Measurements from ENCODE around the gene CLUH. TPM values are rescaled to one million over a fixed set of nuclear protein-coding genes. Genes with fewer than 3 reads are reported as not detected.

The CLUH gene
- polyA plus RNA-seq, 1 of the 3 experiments (the other 2 are of a cell fraction): 32.2 TPM

GRCh38 chr17:2695243-2695960 lies 16.2 kb downstream of the CLUH start:
- Histone ChIP-seq H3K27ac (ENCODE audit: low read depth in 2 of 2, low read length in 1 of 2) (no peak overlapping the region), H3K9me3 (no peaks in the 10 kb centered on the region), H3K4me1 (ENCODE audit: control insufficient read depth in 1 of 2, insufficient read depth in 2 of 2, low read depth in 1 of 2, low read length in 1 of 2) (no peaks in the 10 kb centered on the region), H3K79me2 (ENCODE audit: insufficient read depth) (no peaks in the 10 kb centered on the region), H3K27me3 (ENCODE audit: insufficient read depth) (no peaks in the 10 kb centered on the region), H3K9me2 (no peaks in the 10 kb centered on the region), H3K4me2 (no peak overlapping the region), H3K4me3 (ENCODE audit: low read depth in 2 of 2, low read length in 1 of 2) (no peak overlapping the region), H3K9ac (no peak overlapping the region), H3K36me3 (replicated peaks in 1 of 2; ENCODE audit: control insufficient read depth in 1 of 2, insufficient read depth in 2 of 2, low read length in 1 of 2) (peaks cover 0 to 46% of the 10 kb centered on the region in 2 experiments), H3F3A (replicated peaks; ENCODE audit: insufficient read depth) (no peaks in the 10 kb centered on the region), H4K20me1 (ENCODE audit: insufficient read depth) (no peaks in the 10 kb centered on the region), H2AFZ (ENCODE audit: low read depth) (no peak overlapping the region)
- 90% methylated on average over 13 of the region's 28 CpGs for WGBS (ENCODE audit: low lambda C conversion rate)
- peak; percentile 28 for DNase-seq
- ChIA-PET POLR2A (no interaction called here), CTCF (interaction anchor here (1.2 to 2.7 kb wide), 2 partner anchors 9 to 12 kb away, joined by 3 to 12 read pairs; no protein-coding TSS in a partner anchor)
- no peak for TF ChIP-seq RFX5 (IDR thresholded peaks at IDR 0.05; ENCODE audit: low read length)
- no peak for TF ChIP-seq GATA2 (CRISPR knock-in tag; IDR thresholded peaks at IDR 0.05)
- TF ChIP-seq IRF3 (IDR thresholded peaks at IDR 0.05; ENCODE audit: low read depth, low read length): no peak

GRCh38 chr17:2694381-2695242 lies 17.0 kb downstream of the CLUH start:
- Histone ChIP-seq H3K9me3 (no peaks in the 10 kb centered on the region), H3K4me3 (ENCODE audit: low read depth in 2 of 2, low read length in 1 of 2) (no peak overlapping the region), H3K79me2 (ENCODE audit: insufficient read depth) (no peaks in the 10 kb centered on the region), H3K9me2 (no peaks in the 10 kb centered on the region), H3K27me3 (ENCODE audit: insufficient read depth) (no peaks in the 10 kb centered on the region), H3F3A (replicated peaks; ENCODE audit: insufficient read depth) (no peaks in the 10 kb centered on the region), H3K36me3 (replicated peaks in 1 of 2; ENCODE audit: control insufficient read depth in 1 of 2, insufficient read depth in 2 of 2, low read length in 1 of 2) (peaks cover 0 to 41% of the 10 kb centered on the region in 2 experiments), H3K9ac (no peak overlapping the region), H3K4me2 (no peak overlapping the region), H4K20me1 (ENCODE audit: insufficient read depth) (no peaks in the 10 kb centered on the region), H2AFZ (ENCODE audit: low read depth) (no peak overlapping the region), H3K27ac (ENCODE audit: low read depth in 2 of 2, low read length in 1 of 2) (no peak overlapping the region), H3K4me1 (ENCODE audit: control insufficient read depth in 1 of 2, insufficient read depth in 2 of 2, low read depth in 1 of 2, low read length in 1 of 2) (no peaks in the 10 kb centered on the region)
- WGBS (ENCODE audit: low lambda C conversion rate): 94% methylated on average over 26 of the region's 42 CpGs
- ChIA-PET CTCF (no interaction called here), POLR2A (interaction anchor here (0.6 kb wide), 1 partner anchor 20 kb away, joined by 3 read pairs; no protein-coding TSS in a partner anchor)
- DNase-seq: peak; percentile 39
- TF ChIP-seq POLR2AphosphoS5 (IDR thresholded peaks at IDR 0.05; ENCODE audit: low read depth, low read length) (no peak), PBX3 (IDR thresholded peaks at IDR 0.05) (no peak), NRF1 (IDR thresholded peaks at IDR 0.05; ENCODE audit: low read depth, low read length) (no peak), USF2 (IDR thresholded peaks at IDR 0.05; ENCODE audit: borderline replicate concordance, low read depth, low read length) (no peak), SIN3A (IDR thresholded peaks at IDR 0.05; ENCODE audit: borderline replicate concordance, low read depth, low read length) (no peak), TEAD4 (IDR thresholded peaks at IDR 0.05; ENCODE audit: borderline replicate concordance, insufficient read depth) (no peak), IRF3 (IDR thresholded peaks at IDR 0.05; ENCODE audit: low read depth, low read length) (no peak), ZBTB33 (IDR thresholded peaks at IDR 0.05; ENCODE audit: borderline replicate concordance, low read depth) (no peak), EP300 (IDR thresholded peaks at IDR 0.05; ENCODE audit: borderline replicate concordance in 1 of 2, low read depth in 1 of 2, low read length in 1 of 2) (no peak), TCF12 (IDR thresholded peaks at IDR 0.05) (no peak)
- TF ChIP-seq, protein P1, sequence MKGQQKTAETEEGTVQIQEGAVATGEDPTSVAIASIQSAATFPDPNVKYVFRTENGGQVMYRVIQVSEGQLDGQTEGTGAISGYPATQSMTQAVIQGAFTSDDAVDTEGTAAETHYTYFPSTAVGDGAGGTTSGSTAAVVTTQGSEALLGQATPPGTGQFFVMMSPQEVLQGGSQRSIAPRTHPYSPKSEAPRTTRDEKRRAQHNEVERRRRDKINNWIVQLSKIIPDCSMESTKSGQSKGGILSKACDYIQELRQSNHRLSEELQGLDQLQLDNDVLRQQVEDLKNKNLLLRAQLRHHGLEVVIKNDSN (IDR thresholded peaks at IDR 0.05; ENCODE audit: borderline replicate concordance, low read depth): no peak

Measured in SK-N-SH (cell line).